B cell (primary cell): ENCODE results near the gene PIK3C2G. TPM values are rescaled to one million over a fixed set of nuclear protein-coding genes. Genes with fewer than 3 reads are reported as not detected.

Source experiments
- ATAC-seq: fragments of 200-7000 bp; cut with Tn5 transposase; one replicate; pipeline ENCODE4 v1.10.0; 2021; ENCODE audit warnings: low read depth, mild to moderate bottlenecking, moderate number of reproducible peaks, moderate library complexity
- CTCF ChIA-PET: fragments of 350-600 bp; sonication (Branson Sonifier 250); formaldehyde crosslinking; loops from one replicate; lab custom pipeline; 2021; ENCODE audit warnings: antibody characterized with exemption, inconsistent platforms; lab: Charles Lee
- POLR2A ChIA-PET: fragments of 350-600 bp; sonication (Branson Sonifier 250); formaldehyde crosslinking; loops from one replicate; lab custom pipeline; 2021; ENCODE audit warnings: antibody characterized with exemption; lab: Charles Lee
- DNase-seq: peaks from one replicate; pipeline ENCODE4 v3.0.0; 2013
- H2AFZ ChIP-seq: 2 replicates; pipeline ENCODE4 v1.6.1; 2012; ENCODE audit warnings: mild to moderate bottlenecking, low read depth, low read length; ENCODE audit not compliant: insufficient read depth, poor library complexity, severe bottlenecking
- H3K27ac ChIP-seq, 2 donors: 1 replicate in 1 of 2; 2 replicates in 1 of 2; pipeline ENCODE4 v1.5.1; 2012 to 2013; ENCODE audit warnings: low read length in 2 of 2, mild to moderate bottlenecking in 2 of 2, moderate library complexity in 1 of 2
- H3K27me3 ChIP-seq, 4 experiments: fragments of 200-600 bp in 1 of 4; sonication (generic) in 1 of 4; replicated peaks in 1 of 4; 1 replicate in 2 of 4; 2 replicates in 2 of 4; pipeline versions ENCODE4 v1.6.1 to v1.7.0; 2013 to 2016; ENCODE audit warnings: low read length in 3 of 4, mild to moderate bottlenecking in 2 of 4, mixed read lengths in 1 of 4, moderate library complexity in 1 of 4; ENCODE audit not compliant: insufficient read depth in 4 of 4, control insufficient read depth in 3 of 4; ENCODE audit errors: control extremely low read depth in 1 of 4
- H3K36me3 ChIP-seq, 2 experiments: replicated peaks in 1 of 2; 1 replicate in 1 of 2; 2 replicates in 1 of 2; pipeline versions ENCODE4 v1.6.1 to v1.7.1; 2013; ENCODE audit warnings: low read length in 1 of 2; ENCODE audit not compliant: insufficient read depth in 2 of 2, control insufficient read depth in 1 of 2; ENCODE audit errors: control extremely low read depth in 1 of 2, extremely low read depth in 1 of 2
- H3K4me1 ChIP-seq, 2 donors: fragments of 200-600 bp in 1 of 2; sonication (generic) in 1 of 2; 1 replicate in 1 of 2; 2 replicates in 1 of 2; pipeline versions ENCODE4 v1.5.1 to v1.6.1; 2013 to 2017; ENCODE audit warnings: low read length in 2 of 2; ENCODE audit not compliant: control insufficient read depth in 2 of 2, insufficient read depth in 2 of 2
- H3K4me2 ChIP-seq: replicated peaks from 2 replicates; pipeline ENCODE3; 2012; ENCODE audit warnings: mild to moderate bottlenecking, low read depth, low read length; ENCODE audit not compliant: poor library complexity, severe bottlenecking
- H3K4me3 ChIP-seq, 5 experiments: fragments of 200-600 bp in 1 of 5; sonication (generic) in 1 of 5; 1 replicate in 3 of 5; 2 replicates in 2 of 5; pipeline versions ENCODE4 v1.5.1 to v1.7.0; 2011 to 2016; ENCODE audit warnings: low read length in 4 of 5, mild to moderate bottlenecking in 4 of 5, low read depth in 2 of 5, control low read depth in 1 of 5, moderate library complexity in 1 of 5; ENCODE audit not compliant: insufficient read depth in 1 of 5; ENCODE audit errors: control extremely low read depth in 1 of 5, extremely low read depth in 1 of 5
- H3K79me2 ChIP-seq: fragments of 200-600 bp; sonication (generic); one replicate; pipeline ENCODE4 v1.6.0; 2016; ENCODE audit warnings: low read length; ENCODE audit not compliant: control insufficient read depth, insufficient read depth
- H3K9ac ChIP-seq: fragments of 200-600 bp; sonication (generic); 2 replicates; pipeline ENCODE4 v1.6.1; 2017; ENCODE audit warnings: mild to moderate bottlenecking, low read length, moderate library complexity
- H3K9me3 ChIP-seq, 3 donors: one replicate each; pipeline versions ENCODE4 v1.6.1 to v1.7.1; 2013; ENCODE audit warnings: low read length in 2 of 3; ENCODE audit not compliant: control insufficient read depth in 2 of 3, insufficient read depth in 1 of 3; ENCODE audit errors: control extremely low read depth in 1 of 3
- H4K20me1 ChIP-seq: 2 replicates; pipeline ENCODE4 v1.6.0; 2012; ENCODE audit warnings: mild to moderate bottlenecking, low read length; ENCODE audit not compliant: insufficient read depth, control insufficient read depth, poor library complexity, severe bottlenecking
- H3K27ac Mint-ChIP-seq: one replicate; pipeline ENCODE4 v1.8.0; 2021; ENCODE audit warnings: mixed read lengths
- H3K27me3 Mint-ChIP-seq: one replicate; pipeline ENCODE4 v1.8.0; 2021; ENCODE audit warnings: mixed read lengths
- H3K4me1 Mint-ChIP-seq: one replicate; pipeline ENCODE4 v1.8.0; 2021; ENCODE audit warnings: mixed read lengths
- H3K4me3 Mint-ChIP-seq: one replicate; pipeline ENCODE4 v1.8.0; 2021; ENCODE audit warnings: mixed read lengths
- H3K9me3 Mint-ChIP-seq: one replicate; pipeline ENCODE4 v1.8.0; 2022; ENCODE audit warnings: mixed read lengths; ENCODE audit not compliant: insufficient read depth
- EZH2 ChIP-seq: IDR thresholded peaks from 2 replicates; pipeline ENCODE4 v1.6.1; 2012; ENCODE audit warnings: borderline replicate concordance, low read depth, mild to moderate bottlenecking, moderate library complexity, low read length; ENCODE audit not compliant: insufficient read depth, poor library complexity, severe bottlenecking
- WGBS: methylation state at CpG from one replicate; pipeline ENCODE4 v1.1.5; 2013; ENCODE audit warnings: missing lambda C conversion rate; ENCODE audit not compliant: insufficient coverage; 5-methylcytosine and 5-hydroxymethylcytosine counted together
- intact Hi-C: fragments of 100-400 bp; cut with micrococcal nuclease; formaldehyde crosslinking; loops from one replicate; pipeline ENCODE4 v1.10.0; 2022
- polyA plus RNA-seq: library from polyadenylated mRNA; depleted of rRNA; stranded (reverse); fragments of >200 nt; gene quantifications from 2 replicates; pipeline ENCODE4 v1.2.3, GENCODE V29; 2012
- total RNA-seq, 2 donors: library from RNA; stranded (reverse); fragments of 120-200 nt in 1 of 2; gene quantifications; 1 replicate in 1 of 2; 2 replicates in 1 of 2; pipeline versions ENCODE4 v1.2.3 to v1.2.4, GENCODE V29; 2013 to 2022
- TF ChIP-seq, protein P1 (sequence below): fragments of 200-600 bp; IDR thresholded peaks from one replicate; pipeline ENCODE4 v1.8.0; 2022; ENCODE audit warnings: antibody characterized with exemption, mild to moderate bottlenecking

The PIK3C2G gene
- total and polyA plus RNA-seq, 2 donors (not counting 1 experiment from before 2014, with no cell fraction given) = not detected

DNA sequence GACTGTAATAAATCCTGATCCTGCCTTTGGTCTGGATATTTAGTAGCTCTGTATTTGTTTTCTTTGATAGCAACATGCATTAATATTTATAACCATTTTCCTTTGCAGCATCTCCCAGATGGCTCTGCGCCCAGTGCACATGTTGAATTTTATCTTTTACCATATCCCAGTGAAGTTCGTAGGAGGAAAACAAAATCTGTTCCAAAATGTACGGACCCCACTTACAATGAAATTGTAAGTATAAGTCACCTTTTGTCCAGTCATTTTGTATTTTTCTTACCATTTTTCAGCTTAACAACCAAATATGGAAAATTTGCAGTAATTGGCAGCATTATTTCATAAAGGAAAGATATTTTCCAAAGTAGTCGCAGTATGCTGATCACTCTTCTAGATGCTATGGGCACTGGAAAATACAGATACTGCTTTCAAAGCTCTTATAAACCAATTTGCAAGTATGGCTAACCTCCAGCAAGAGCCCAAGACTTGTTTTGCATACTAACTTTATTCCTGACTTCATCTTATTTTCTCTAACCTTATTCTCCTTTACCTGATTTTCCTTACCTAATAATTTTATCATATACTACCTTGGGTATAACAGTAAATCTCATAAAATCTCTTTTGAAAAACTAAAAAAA lies 379.1 kb downstream of the PIK3C2G start:
- no peak overlapping the region for H3K27ac Mint-ChIP-seq
- Histone ChIP-seq H3K4me3 (no peak overlapping the region), H3K4me2 (no peak overlapping the region), H3K27me3 (no peaks in the 10 kb centered on the region), H3K27ac (no peak overlapping the region), H3K36me3 (no peaks in the 10 kb centered on the region), H2AFZ (no peak overlapping the region), H3K79me2 (no peaks in the 10 kb centered on the region), H3K9me3 (peaks cover 0 to 3% (median 0%) of the 10 kb centered on the region in 3 donors), H3K4me1 (no peaks in the 10 kb centered on the region), H4K20me1 (no peaks in the 10 kb centered on the region), H3K9ac (no peak overlapping the region)
- H3K4me1 Mint-ChIP-seq = no peaks in the 10 kb centered on the region
- H3K27me3 Mint-ChIP-seq = no peaks in the 10 kb centered on the region
- 100% methylated on average over 2 of the region's 4 CpGs for WGBS
- ChIA-PET CTCF (no interaction called here), POLR2A (no interaction called here)
- ATAC-seq = no peak
- no peak for TF ChIP-seq EZH2
- TF ChIP-seq, protein P1, sequence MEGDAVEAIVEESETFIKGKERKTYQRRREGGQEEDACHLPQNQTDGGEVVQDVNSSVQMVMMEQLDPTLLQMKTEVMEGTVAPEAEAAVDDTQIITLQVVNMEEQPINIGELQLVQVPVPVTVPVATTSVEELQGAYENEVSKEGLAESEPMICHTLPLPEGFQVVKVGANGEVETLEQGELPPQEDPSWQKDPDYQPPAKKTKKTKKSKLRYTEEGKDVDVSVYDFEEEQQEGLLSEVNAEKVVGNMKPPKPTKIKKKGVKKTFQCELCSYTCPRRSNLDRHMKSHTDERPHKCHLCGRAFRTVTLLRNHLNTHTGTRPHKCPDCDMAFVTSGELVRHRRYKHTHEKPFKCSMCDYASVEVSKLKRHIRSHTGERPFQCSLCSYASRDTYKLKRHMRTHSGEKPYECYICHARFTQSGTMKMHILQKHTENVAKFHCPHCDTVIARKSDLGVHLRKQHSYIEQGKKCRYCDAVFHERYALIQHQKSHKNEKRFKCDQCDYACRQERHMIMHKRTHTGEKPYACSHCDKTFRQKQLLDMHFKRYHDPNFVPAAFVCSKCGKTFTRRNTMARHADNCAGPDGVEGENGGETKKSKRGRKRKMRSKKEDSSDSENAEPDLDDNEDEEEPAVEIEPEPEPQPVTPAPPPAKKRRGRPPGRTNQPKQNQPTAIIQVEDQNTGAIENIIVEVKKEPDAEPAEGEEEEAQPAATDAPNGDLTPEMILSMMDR = no peak
- H3K9me3 Mint-ChIP-seq = peaks cover 7% of the 10 kb centered on the region
- intact Hi-C loops = no loop called here
- no peak for DNase-seq
- no peak overlapping the region for H3K4me3 Mint-ChIP-seq

DNA sequence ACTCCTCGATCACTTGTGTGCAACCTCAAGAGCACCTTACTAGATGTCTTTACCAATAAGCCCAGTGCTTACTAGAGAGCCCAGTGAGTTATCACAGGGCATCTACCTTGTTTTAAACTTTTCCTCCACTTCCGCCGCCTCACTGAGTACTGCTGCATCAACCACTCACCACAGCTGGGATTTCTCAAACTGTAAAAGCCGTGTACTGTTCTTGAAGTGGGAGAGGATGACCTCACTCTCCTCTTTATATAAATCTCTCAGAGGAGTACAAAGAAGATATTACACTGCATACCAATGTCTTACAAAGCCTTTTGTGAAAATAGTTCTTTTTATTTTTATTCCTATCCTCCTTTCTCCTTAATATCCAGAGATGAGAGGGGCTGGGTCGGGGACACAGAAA lies 382.4 kb downstream of the PIK3C2G start:
- no peaks in the 10 kb centered on the region for H3K4me1 Mint-ChIP-seq
- ATAC-seq (no peak), DNase-seq (no peak)
- Histone ChIP-seq H3K4me1 (no peaks in the 10 kb centered on the region), H3K4me3 (no peak overlapping the region), H3K36me3 (no peaks in the 10 kb centered on the region), H3K79me2 (no peaks in the 10 kb centered on the region), H3K27ac (no peak overlapping the region), H2AFZ (no peak overlapping the region), H4K20me1 (no peaks in the 10 kb centered on the region), H3K27me3 (no peaks in the 10 kb centered on the region), H3K9ac (no peak overlapping the region), H3K4me2 (no peak overlapping the region), H3K9me3 (no peaks in the 10 kb centered on the region)
- ChIA-PET CTCF (no interaction called here), POLR2A (no interaction called here)
- intact Hi-C loops = no loop called here
- TF ChIP-seq EZH2 = no peak
- TF ChIP-seq, protein P1 = no peak
- WGBS = 83% methylated on average over 1 of the region's 5 CpGs
- H3K4me3 Mint-ChIP-seq = no peak overlapping the region
- H3K27me3 Mint-ChIP-seq = no peaks in the 10 kb centered on the region
- H3K27ac Mint-ChIP-seq = no peak overlapping the region
- peaks cover 3% of the 10 kb centered on the region for H3K9me3 Mint-ChIP-seq
